Right lobe of liver (tissue), 6 donors: ENCODE data around the gene GRIN3B. TPM values are rescaled to one million over a fixed set of nuclear protein-coding genes. Genes with fewer than 3 reads are reported as not detected.

ENCODE experiments used
- ATAC-seq, 4 donors: fragments of 200-7000 bp; cut with Tn5 transposase; one replicate each; pipeline ENCODE4 v1.9.1; 2020; ENCODE audit warnings: mild to moderate bottlenecking in 4 of 4, moderate library complexity in 4 of 4
- DNase-seq, 3 donors: peaks; one replicate each; pipeline ENCODE4 v3.0.0-alpha.2; 2020
- H3K27ac ChIP-seq, 3 donors: fragments of 200-600 bp; one replicate each; pipeline ENCODE4 v1.8.0; 2022
- H3K27me3 ChIP-seq, 2 donors: fragments of 200-600 bp; one replicate each; pipeline ENCODE4 v1.8.0; 2022
- H3K36me3 ChIP-seq, 4 donors: fragments of 200-600 bp; sonication (generic) in 1 of 4; one replicate each; pipeline versions ENCODE4 v1.5.1 to v1.8.0; 2017 to 2022; ENCODE audit warnings: control low read depth in 1 of 4
- H3K4me1 ChIP-seq, 4 donors: fragments of 200-600 bp; sonication (generic) in 1 of 4; one replicate each; pipeline versions ENCODE4 v1.5.1 to v1.8.0; 2017 to 2022; ENCODE audit warnings: control low read depth in 1 of 4
- H3K4me3 ChIP-seq, 3 donors: fragments of 200-600 bp; one replicate each; pipeline ENCODE4 v1.8.0; 2022
- H3K9me3 ChIP-seq, 4 donors: fragments of 200-600 bp; sonication (generic) in 1 of 4; one replicate each; pipeline versions ENCODE4 v1.5.1 to v1.8.0; 2017 to 2022; ENCODE audit warnings: control low read depth in 1 of 4
- POLR2A ChIP-seq: fragments of 450-650 bp; IDR thresholded peaks from one replicate; pipeline ENCODE4 v1.6.1; 2017; ENCODE audit warnings: antibody characterized with exemption, mild to moderate bottlenecking
- WGBS: methylation state at CpG from one replicate; pipeline ENCODE4 v1.1.6; 2018; ENCODE audit warnings: low coverage, low lambda C conversion rate; ENCODE audit not compliant: insufficient coverage; ENCODE audit errors: missing lambda C conversion rate; 5-methylcytosine and 5-hydroxymethylcytosine counted together
- intact Hi-C, 2 donors: fragments of 100-400 bp; cut with DNase I; formaldehyde crosslinking; loops; one replicate each; pipeline versions ENCODE4 v1.11.2 to v1.14.1; 2022
- total RNA-seq, 6 experiments: library from RNA; depleted of rRNA in 2 of 6; stranded (reverse); fragments of >200 nt in 2 of 6; fragmentation: NEBNext Ultra II Directional in 3 of 6; extraction: Animal tissue kit (Norgen Biotek cat#: 25700) in 3 of 6; gene quantifications; one replicate each; pipeline versions ENCODE4 v1.1.0 to v1.2.4, GENCODE V29; 2016 to 2023
- TF ChIP-seq, protein P1 (sequence below), 4 donors: fragments of 200-600 bp in 3 of 4; fragments of 450-650 bp in 1 of 4; IDR thresholded peaks; one replicate each; pipeline versions ENCODE4 v1.5.1 to v1.8.0; 2016 to 2022; ENCODE audit warnings: antibody characterized with exemption in 4 of 4, mild to moderate bottlenecking in 2 of 4
- donor health status: DM: no; HTN: yes; CAD: no.
- donor health status: DM: no; HTN: no; CAD: no.
- donor health status: DM: no; HTN: no; CAD: no.
- donor health status: DM: no; HTN: yes; CAD: no.
- donor health status: DM: no; HTN: yes; CAD: no.

The GRIN3B gene
- total RNA-seq, 6 experiments from 2014 or later, result 0.06 TPM; not detected in 5

DNA sequence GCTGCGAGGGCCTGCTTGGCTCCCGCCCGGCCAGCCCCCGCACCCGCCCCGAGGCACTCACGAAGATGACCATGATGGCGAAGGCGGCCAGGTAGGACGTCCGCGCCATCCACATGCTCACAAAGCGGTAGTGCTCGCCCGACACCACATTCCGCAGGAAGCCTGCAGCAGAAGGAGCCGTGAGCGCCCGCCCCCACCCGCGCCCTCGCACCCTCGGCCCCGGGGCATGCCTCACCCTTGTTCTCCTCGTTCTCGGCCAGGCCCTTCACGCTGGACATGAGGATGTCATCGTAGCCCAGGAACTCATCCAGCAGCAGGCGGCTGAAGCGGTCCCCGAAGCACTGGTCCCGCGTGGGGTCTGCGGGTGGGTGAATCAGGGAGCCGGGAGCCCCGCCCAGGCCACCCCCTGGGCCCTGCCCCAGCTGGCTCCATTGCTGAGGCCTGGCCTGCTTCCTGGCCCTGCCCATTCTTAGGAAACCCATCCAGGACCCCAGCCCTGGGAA is 11.7 kb downstream of the GRIN3B start:
- H3K4me1 ChIP-seq, result peaks cover 0 to 10% (median 2%) of the 10 kb centered on the region in 4 donors
- H3K9me3 ChIP-seq, result no peaks in the 10 kb centered on the region
- H3K36me3 ChIP-seq, result peaks cover 0 to 47% (median 19%) of the 10 kb centered on the region in 4 donors
- ATAC-seq (no peak), DNase-seq (peak in 1 of 3 donors; percentile 19)
- no peak for TF ChIP-seq POLR2A
- TF ChIP-seq, protein P1, sequence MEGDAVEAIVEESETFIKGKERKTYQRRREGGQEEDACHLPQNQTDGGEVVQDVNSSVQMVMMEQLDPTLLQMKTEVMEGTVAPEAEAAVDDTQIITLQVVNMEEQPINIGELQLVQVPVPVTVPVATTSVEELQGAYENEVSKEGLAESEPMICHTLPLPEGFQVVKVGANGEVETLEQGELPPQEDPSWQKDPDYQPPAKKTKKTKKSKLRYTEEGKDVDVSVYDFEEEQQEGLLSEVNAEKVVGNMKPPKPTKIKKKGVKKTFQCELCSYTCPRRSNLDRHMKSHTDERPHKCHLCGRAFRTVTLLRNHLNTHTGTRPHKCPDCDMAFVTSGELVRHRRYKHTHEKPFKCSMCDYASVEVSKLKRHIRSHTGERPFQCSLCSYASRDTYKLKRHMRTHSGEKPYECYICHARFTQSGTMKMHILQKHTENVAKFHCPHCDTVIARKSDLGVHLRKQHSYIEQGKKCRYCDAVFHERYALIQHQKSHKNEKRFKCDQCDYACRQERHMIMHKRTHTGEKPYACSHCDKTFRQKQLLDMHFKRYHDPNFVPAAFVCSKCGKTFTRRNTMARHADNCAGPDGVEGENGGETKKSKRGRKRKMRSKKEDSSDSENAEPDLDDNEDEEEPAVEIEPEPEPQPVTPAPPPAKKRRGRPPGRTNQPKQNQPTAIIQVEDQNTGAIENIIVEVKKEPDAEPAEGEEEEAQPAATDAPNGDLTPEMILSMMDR (IDR thresholded peaks at IDR 0.05), result no peak
- H3K27ac ChIP-seq, result no peak overlapping the region
- H3K27me3 ChIP-seq, result no peaks in the 10 kb centered on the region
- WGBS, result no CpG with 5 or more reads among the region's 36 CpGs
- intact Hi-C loops, result no loop called here
- H3K4me3 ChIP-seq, result no peak overlapping the region

DNA sequence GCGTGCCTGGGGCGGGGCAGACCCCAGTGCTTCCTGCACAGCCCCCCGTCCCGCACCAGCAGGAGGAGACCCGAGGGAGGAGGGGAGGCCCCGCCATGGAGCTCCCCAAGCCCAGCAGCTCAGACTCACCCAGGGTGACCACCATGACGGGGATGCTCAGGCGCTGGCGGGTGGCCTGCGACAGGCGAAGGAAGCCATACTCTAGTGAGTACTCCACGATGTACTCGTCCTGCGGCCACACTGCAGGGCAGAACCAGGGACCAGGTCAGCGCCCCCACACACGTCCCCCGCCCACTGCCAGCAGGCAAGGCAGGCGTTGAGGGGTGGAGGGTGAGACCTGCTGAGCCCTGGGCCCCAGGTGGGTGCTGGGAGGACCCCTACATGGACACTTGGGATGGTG is 12.1 kb downstream of the GRIN3B start:
- Histone ChIP-seq H3K4me1 (peaks cover 0 to 15% (median 4%) of the 10 kb centered on the region in 4 donors), H3K27me3 (no peaks in the 10 kb centered on the region), H3K4me3 (no peak overlapping the region), H3K36me3 (peaks cover 0 to 47% (median 19%) of the 10 kb centered on the region in 4 donors), H3K27ac (no peak overlapping the region), H3K9me3 (no peaks in the 10 kb centered on the region)
- TF ChIP-seq, protein P1 (IDR thresholded peaks at IDR 0.05), result no peak
- TF ChIP-seq POLR2A, result no peak
- ATAC-seq (no peak), DNase-seq (peak in 1 of 3 donors; percentile 23)
- intact Hi-C loops, result no loop called here
- WGBS, result 80% methylated on average over 1 of the region's 18 CpGs

DNA sequence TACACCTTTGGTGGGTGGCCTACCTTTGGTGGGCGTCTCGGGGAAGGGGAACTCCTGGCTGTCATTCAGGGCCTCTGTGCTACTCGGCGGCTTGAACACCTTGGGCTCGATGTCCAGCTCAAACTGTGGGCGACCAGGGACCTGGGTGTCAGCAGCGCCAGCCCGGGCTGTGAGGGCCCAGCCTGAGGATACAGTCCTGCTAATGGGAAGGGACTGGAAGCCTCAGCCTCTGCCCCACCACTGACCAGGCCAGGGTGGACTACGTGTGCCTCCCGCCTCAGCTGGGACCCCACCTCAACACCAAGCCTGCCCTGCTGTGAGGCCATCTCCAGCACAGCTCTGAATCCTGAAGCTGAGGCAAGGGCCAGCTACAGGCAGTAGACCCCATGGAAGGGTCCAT is 13.0 kb downstream of the GRIN3B start:
- Histone ChIP-seq H3K9me3 (no peaks in the 10 kb centered on the region), H3K4me3 (no peak overlapping the region), H3K4me1 (peaks cover 0 to 24% (median 8%) of the 10 kb centered on the region in 4 donors), H3K27ac (no peak overlapping the region), H3K27me3 (no peaks in the 10 kb centered on the region), H3K36me3 (peaks cover 0 to 47% (median 19%) of the 10 kb centered on the region in 4 donors)
- ATAC-seq (no peak), DNase-seq (no peak)
- WGBS, result no CpG with 5 or more reads among the region's 10 CpGs
- TF ChIP-seq POLR2A, result no peak
- TF ChIP-seq, protein P1 (IDR thresholded peaks at IDR 0.05), result no peak
- intact Hi-C loops, result no loop called here

DNA sequence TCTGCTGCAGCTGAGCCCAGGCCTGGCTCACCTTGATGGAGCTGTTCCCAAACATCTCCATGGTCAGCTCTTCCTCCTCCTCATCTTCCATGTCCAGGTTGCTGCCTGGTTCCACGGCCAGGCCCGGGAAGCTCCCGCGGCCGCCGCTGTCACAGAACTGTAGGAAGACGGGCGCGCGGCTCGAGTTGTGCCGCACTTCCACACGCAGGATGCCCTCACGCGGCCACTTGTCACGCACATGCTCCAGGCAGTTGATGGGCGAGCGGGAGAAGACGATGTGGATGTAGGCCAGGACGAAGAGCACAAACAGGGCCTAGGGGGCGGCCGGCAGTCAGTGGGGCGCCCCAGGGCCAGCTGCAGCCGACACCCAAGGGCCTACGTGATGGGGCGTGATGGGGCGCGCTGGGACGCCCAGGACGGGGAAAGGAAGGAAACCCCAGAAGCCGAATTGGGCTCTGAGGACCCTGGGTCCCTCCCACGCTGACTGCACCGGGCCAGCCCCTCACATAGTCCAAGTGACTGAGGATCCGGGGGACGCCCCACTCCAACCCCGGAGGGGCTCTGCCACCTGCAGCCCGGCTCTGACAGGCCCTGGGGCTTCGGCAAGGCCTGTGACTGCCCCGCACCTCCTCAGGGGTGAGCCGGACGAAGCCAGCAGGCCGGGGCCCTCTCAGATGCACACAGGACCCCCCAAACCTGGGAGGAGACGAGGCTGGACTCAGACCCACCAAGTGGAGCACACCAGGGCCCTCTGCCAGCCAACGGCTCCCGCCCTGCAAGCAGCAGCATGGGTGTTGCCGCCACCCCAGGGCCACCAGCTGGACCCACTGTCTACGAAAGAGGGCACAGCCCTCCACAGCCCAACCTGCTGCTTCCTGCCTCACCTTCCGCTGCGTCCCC is 14.2 kb downstream of the GRIN3B start:
- Histone ChIP-seq H3K27me3 (no peaks in the 10 kb centered on the region), H3K9me3 (no peaks in the 10 kb centered on the region), H3K4me3 (no peak overlapping the region), H3K36me3 (peaks cover 0 to 44% (median 19%) of the 10 kb centered on the region in 4 donors), H3K27ac (no peak overlapping the region), H3K4me1 (peaks cover 0 to 35% (median 11%) of the 10 kb centered on the region in 4 donors)
- intact Hi-C loops, result no loop called here
- DNase-seq (no peak), ATAC-seq (no peak)
- WGBS, result 98% methylated on average over 8 of the region's 49 CpGs
- no peak for TF ChIP-seq POLR2A
